GM10248 (cell line): Measurements from ENCODE around the gene STEAP4.
A peak's percentile ranks its signal among the peaks of the same experiment; 100 is the strongest.

Source experiments
- CTCF ChIA-PET: fragments of 300-600 bp; sonication (Branson Sonifier 250); formaldehyde crosslinking; extraction: SDS; loops from one replicate; lab custom pipeline; 2021; ENCODE audit warnings: antibody characterized with exemption; lab: Yijun Ruan, JAX
- POLR2A ChIA-PET: fragments of 350-650 bp; sonication (Branson Sonifier 250); formaldehyde crosslinking; extraction: SDS; loops from one replicate; lab custom pipeline; 2020; ENCODE audit warnings: antibody characterized with exemption; lab: Yijun Ruan, JAX
- DNase-seq: peaks from one replicate; pipeline ENCODE4 v3.0.0; 2012; ENCODE audit errors: extremely low spot score
- TF ChIP-seq, protein P1 (sequence below): IDR thresholded peaks from 2 replicates; pipeline ENCODE4 v1.5.1; 2012; ENCODE audit warnings: mild to moderate bottlenecking, low read depth; ENCODE audit errors: extremely low read depth, missing control alignments, control extremely low read depth

STEAP4 gene

DNA sequence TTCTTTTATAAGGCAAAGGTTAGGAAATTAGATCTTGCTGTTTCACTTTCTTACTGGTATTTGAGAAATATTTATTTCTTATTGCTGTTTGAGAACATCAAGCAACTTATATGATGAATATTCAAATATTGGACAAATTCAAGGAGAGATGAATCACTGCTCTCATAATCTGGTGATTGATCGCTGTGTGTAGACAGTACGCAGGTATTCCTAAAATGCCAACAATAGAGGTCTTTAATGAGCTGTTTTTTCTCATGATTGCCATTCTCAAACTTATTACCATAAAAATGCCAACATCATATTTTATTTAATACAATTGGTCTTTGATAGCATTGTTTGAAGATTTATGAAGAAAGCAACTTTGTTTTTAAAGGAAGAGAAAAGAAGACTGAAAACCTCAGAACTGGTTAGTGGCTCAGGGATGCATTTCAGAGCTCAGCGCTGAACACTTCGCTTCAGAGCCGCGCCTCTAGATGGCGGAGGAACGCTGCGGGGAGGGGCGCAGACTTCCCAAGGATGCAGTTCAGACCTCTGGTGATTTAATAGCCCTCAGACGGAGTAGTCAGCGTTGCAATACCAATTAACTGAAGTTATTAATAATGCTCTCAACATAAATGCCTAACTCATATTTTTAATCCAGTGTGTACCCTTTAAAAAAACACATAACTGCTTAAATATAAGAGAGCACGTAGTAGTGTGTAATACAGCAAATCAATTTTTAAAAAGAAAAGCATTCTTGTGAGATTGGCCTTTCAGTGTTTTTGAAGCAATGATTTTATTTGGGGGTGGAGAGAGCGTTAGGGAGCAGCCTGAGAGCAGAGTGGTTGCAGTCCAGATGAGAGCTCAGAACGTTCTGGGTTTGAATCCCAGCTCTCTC, 38.5 kb upstream of the STEAP4 start:
- TF ChIP-seq, protein P1, sequence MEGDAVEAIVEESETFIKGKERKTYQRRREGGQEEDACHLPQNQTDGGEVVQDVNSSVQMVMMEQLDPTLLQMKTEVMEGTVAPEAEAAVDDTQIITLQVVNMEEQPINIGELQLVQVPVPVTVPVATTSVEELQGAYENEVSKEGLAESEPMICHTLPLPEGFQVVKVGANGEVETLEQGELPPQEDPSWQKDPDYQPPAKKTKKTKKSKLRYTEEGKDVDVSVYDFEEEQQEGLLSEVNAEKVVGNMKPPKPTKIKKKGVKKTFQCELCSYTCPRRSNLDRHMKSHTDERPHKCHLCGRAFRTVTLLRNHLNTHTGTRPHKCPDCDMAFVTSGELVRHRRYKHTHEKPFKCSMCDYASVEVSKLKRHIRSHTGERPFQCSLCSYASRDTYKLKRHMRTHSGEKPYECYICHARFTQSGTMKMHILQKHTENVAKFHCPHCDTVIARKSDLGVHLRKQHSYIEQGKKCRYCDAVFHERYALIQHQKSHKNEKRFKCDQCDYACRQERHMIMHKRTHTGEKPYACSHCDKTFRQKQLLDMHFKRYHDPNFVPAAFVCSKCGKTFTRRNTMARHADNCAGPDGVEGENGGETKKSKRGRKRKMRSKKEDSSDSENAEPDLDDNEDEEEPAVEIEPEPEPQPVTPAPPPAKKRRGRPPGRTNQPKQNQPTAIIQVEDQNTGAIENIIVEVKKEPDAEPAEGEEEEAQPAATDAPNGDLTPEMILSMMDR = peak; percentile 57
- POLR2A ChIA-PET = no interaction called here
- no peak for DNase-seq
- CTCF ChIA-PET = interaction anchor here (0.8 to 3.9 kb wide), 12 partner anchors 12 to 490 kb away, joined by 3 to 30 read pairs (median 4); partner anchors contain the start of gene SRI

DNA sequence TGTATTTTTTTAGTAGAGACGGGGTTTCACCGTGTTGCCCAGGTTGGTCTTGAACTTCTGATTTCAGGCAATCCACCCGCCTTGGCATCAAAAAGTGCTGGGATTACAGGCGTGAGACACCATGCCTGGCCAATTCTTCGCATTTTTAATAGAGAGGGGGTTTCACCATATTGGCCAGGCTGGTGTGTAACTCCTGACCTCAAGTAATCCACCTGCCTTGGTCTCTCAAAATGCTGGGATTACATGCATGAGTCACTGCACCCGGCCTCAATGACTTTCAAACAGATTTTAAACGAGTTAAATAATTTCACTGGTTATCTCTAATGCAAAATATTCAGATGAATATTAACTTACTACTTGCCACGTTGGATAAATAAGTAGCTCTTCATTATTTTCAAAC, 37.6 kb upstream of the STEAP4 start:
- CTCF ChIA-PET = interaction anchor here (0.8 to 3.9 kb wide), 3 partner anchors 13 to 28 kb away, joined by 3 to 30 read pairs (median 4); no protein-coding TSS in a partner anchor
- POLR2A ChIA-PET = no interaction called here
- no peak for DNase-seq
- TF ChIP-seq, protein P1 = no peak

DNA sequence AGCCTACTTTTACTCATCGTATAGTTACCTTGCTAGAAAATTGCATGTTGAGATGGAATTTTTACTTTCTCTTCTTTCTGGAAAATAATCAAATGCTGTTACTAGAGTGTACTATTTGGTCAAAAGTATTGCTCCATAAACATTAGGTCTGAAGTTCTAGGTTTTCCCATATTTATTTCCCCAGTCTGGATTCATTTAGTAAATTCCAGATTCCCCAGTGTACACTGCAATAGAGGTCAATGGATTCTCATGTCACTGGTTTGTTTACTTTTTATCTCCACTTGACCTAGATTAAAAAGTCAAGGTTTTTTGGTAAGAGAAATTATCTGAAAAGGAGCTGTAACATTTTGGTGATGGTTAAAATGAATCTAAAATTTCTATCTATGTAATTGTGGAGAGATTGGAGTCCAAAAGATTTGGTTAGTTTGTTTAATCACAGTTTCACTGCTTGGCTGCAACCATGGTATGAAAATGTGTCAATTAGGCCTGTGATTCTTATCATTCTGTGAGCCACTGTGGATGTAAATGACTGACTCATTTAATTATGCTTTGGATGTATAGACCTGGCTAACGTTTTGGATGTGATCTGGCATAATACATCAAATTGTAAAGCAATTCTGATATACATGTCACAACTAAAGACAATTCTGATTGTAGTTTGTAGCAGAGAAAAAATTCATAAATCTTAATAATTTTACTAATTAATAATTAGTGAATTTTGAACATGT, 32.7 kb upstream of the STEAP4 start:
- POLR2A ChIA-PET = no interaction called here
- CTCF ChIA-PET = interaction anchor here (1.0 kb wide), 1 partner anchor 12 kb away, joined by 3 read pairs; no protein-coding TSS in a partner anchor
- TF ChIP-seq, protein P1 = no peak
- DNase-seq = no peak

DNA sequence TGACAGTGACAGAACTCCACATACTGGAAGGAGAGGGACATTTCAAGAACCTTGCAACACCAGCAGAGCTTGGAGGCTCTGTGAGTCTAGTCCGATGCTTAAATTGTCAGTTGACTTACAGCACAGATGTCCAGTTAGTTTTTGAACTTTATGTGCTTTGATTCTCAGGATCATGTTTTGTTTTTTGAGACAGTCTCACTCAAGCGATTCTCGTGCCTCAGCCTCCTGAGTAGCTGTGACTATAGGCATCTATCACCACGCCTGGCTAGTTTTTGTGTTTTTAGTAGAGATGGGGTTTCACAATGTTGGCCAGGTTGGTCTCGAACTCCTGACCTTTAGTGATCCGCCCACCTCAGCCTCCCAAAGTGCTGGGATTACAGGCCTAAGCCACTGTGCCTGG, 31.8 kb upstream of the STEAP4 start:
- DNase-seq = no peak
- TF ChIP-seq, protein P1 = no peak
- ChIA-PET POLR2A (no interaction called here), CTCF (no interaction called here)

DNA sequence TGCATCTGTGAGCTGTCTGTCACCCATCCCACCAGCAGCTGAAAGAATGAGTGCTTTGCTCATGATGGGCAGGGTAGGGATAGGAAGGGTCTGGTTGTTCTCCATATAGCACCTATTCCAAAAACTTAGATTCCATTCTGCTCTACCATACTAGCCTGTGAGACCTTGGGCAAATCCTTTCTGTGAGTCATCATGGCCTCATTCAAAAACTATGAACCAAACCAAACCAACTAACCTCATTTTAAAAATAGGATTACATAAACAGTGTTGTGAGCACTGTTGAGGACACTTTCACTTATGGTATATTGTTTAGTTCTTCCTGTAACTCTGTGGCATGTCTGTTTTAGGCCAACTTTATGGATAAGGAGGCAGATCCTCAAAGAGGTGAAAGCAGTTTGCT, 30.9 kb upstream of the STEAP4 start:
- TF ChIP-seq, protein P1 = no peak
- no peak for DNase-seq
- CTCF ChIA-PET = no interaction called here
- POLR2A ChIA-PET = no interaction called here

DNA sequence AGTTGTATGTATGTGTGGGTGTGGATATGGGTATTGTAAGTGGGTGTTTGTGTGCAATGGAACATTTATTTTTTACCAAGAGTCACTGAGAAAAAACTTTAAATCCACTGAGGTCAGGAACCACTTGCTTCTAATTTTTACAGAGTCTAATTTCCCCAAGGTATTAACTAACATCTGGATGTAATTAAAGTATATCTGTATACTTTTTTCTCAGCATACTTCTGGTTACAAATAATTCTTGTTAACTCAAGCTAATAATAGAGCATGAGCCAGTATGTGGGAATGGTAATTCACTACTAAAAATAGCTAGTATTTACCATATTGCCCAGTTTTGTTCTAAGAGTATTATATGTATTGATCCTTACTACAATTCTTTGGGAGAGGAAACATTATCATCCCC, 24.6 kb upstream of the STEAP4 start:
- DNase-seq = no peak
- ChIA-PET CTCF (interaction anchor here (0.8 to 2.5 kb wide), 3 partner anchors 14 to 26 kb away, joined by 3 to 6 read pairs (median 5); no protein-coding TSS in a partner anchor), POLR2A (no interaction called here)
- TF ChIP-seq, protein P1 = no peak
